H9 (cell line): ENCODE measurements around the gene MYL3. TPM values are rescaled to one million over a fixed set of nuclear protein-coding genes. Genes with fewer than 3 reads are reported as not detected.

ENCODE experiments used
- DNase-seq: peaks from one replicate; pipeline ENCODE4 v3.0.0-alpha.2; 2017
- H2AFZ ChIP-seq: one replicate; pipeline ENCODE4 v1.6.1; 2013; ENCODE audit warnings: mild to moderate bottlenecking, low read length, control low read depth, moderate library complexity
- H2AK5ac ChIP-seq: 2 replicates; pipeline ENCODE4 v1.6.1; 2013; ENCODE audit warnings: low read length, control low read depth, mixed read lengths; ENCODE audit not compliant: insufficient read length
- H2BK120ac ChIP-seq: one replicate; pipeline ENCODE4 v1.6.1; 2013; ENCODE audit warnings: low read depth, mild to moderate bottlenecking, low read length, control low read depth, inconsistent platforms; ENCODE audit not compliant: poor library complexity, severe bottlenecking
- H2BK12ac ChIP-seq: 2 replicates; pipeline ENCODE4 v1.6.1; 2013; ENCODE audit warnings: low read length, control low read depth, mixed read lengths, low read depth; ENCODE audit not compliant: insufficient read length
- H2BK15ac ChIP-seq: 2 replicates; pipeline ENCODE4 v1.6.1; 2013; ENCODE audit warnings: low read depth, low read length, control low read depth
- H2BK20ac ChIP-seq: one replicate; pipeline ENCODE4 v1.6.1; 2013; ENCODE audit warnings: low read depth, mild to moderate bottlenecking, low read length, control low read depth, inconsistent platforms; ENCODE audit not compliant: poor library complexity, severe bottlenecking
- H2BK5ac ChIP-seq: 2 replicates; pipeline ENCODE4 v1.6.1; 2013; ENCODE audit warnings: low read length, control low read depth, mixed read lengths; ENCODE audit not compliant: insufficient read length
- H3K14ac ChIP-seq: 2 replicates; pipeline ENCODE4 v1.6.1; 2013; ENCODE audit warnings: low read length, control low read depth; ENCODE audit not compliant: insufficient read depth
- H3K18ac ChIP-seq: 2 replicates; pipeline ENCODE4 v1.6.1; 2013; ENCODE audit warnings: low read depth, mild to moderate bottlenecking, mixed read lengths, low read length, control low read depth; ENCODE audit not compliant: insufficient read length
- H3K23ac ChIP-seq: 2 replicates; pipeline ENCODE4 v1.6.1; 2013; ENCODE audit warnings: low read length, control low read depth, mixed read lengths, low read depth; ENCODE audit not compliant: insufficient read length
- H3K23me2 ChIP-seq: 2 replicates; pipeline ENCODE4 v1.6.1; 2013; ENCODE audit warnings: low read depth, mild to moderate bottlenecking, mixed read lengths, low read length, control low read depth; ENCODE audit not compliant: insufficient read length, poor library complexity, severe bottlenecking
- H3K27ac ChIP-seq: 2 replicates; pipeline ENCODE4 v1.5.1; 2013; ENCODE audit warnings: low read length, control low read depth, mixed read lengths, low read depth; ENCODE audit not compliant: insufficient read length
- H3K27me3 ChIP-seq: 2 replicates; pipeline ENCODE4 v1.6.1; 2013; ENCODE audit warnings: low read length, control low read depth, inconsistent platforms; ENCODE audit not compliant: insufficient read depth
- H3K4ac ChIP-seq: 2 replicates; pipeline ENCODE4 v1.6.1; 2013; ENCODE audit warnings: low read depth, mild to moderate bottlenecking, control low read depth, inconsistent platforms, low read length, moderate library complexity
- H3K4me1 ChIP-seq: 2 replicates; pipeline ENCODE4 v1.6.1; 2013; ENCODE audit warnings: low read length, control low read depth, inconsistent platforms; ENCODE audit not compliant: insufficient read depth
- H3K4me2 ChIP-seq: 2 replicates; pipeline ENCODE4 v1.6.1; 2013; ENCODE audit warnings: low read length, control low read depth, mixed read lengths; ENCODE audit not compliant: insufficient read length, insufficient read depth
- H3K56ac ChIP-seq: 2 replicates; pipeline ENCODE4 v1.6.1; 2013; ENCODE audit warnings: low read depth, mild to moderate bottlenecking, mixed read lengths, low read length, control low read depth; ENCODE audit not compliant: insufficient read length
- H3K79me1 ChIP-seq: 2 replicates; pipeline ENCODE4 v1.6.1; 2013; ENCODE audit warnings: low read depth, mild to moderate bottlenecking, moderate library complexity, low read length, control low read depth, inconsistent platforms; ENCODE audit not compliant: insufficient read depth, poor library complexity, severe bottlenecking
- H3K79me2 ChIP-seq: 2 replicates; pipeline ENCODE4 v1.6.1; 2013; ENCODE audit warnings: low read length, control low read depth, inconsistent platforms; ENCODE audit not compliant: insufficient read depth
- H3K9ac ChIP-seq: 2 replicates; pipeline ENCODE4 v1.6.1; 2013; ENCODE audit warnings: low read length, control low read depth, mixed read lengths; ENCODE audit not compliant: insufficient read length; ENCODE audit errors: extremely low read depth
- H3K9me3 ChIP-seq: one replicate; pipeline ENCODE4 v1.6.1; 2013; ENCODE audit warnings: low read depth, low read length, inconsistent platforms; ENCODE audit not compliant: control insufficient read depth
- H3T11ph ChIP-seq: one replicate; pipeline ENCODE4 v1.6.1; 2013; ENCODE audit warnings: mild to moderate bottlenecking, low read length, control low read depth, inconsistent platforms
- H4K20me1 ChIP-seq: one replicate; pipeline ENCODE4 v1.6.1; 2013; ENCODE audit not compliant: control insufficient read depth, insufficient read length, insufficient read depth
- H4K5ac ChIP-seq: 2 replicates; pipeline ENCODE4 v1.6.1; 2013; ENCODE audit warnings: low read depth, mild to moderate bottlenecking, mixed read lengths, low read length, control low read depth; ENCODE audit not compliant: insufficient read length
- H4K8ac ChIP-seq: replicated peaks from 2 replicates; pipeline ENCODE4 v1.6.1; 2013; ENCODE audit warnings: low read length, control low read depth, mixed read lengths, low read depth; ENCODE audit not compliant: insufficient read length
- H4K91ac ChIP-seq: 2 replicates; pipeline ENCODE4 v1.6.1; 2013; ENCODE audit warnings: low read depth, mild to moderate bottlenecking, moderate library complexity, mixed read lengths, low read length, control low read depth; ENCODE audit not compliant: insufficient read length
- H3K27ac Mint-ChIP-seq, 3 experiments: 2 replicates in 2 of 3; 3 replicates in 1 of 3; pipeline ENCODE4 v1.8.0; 2020 to 2021; ENCODE audit warnings: mixed read lengths in 3 of 3, mild to moderate bottlenecking in 1 of 3, moderate library complexity in 1 of 3
- H3K27me3 Mint-ChIP-seq: 2 replicates; pipeline ENCODE4 v1.8.0; 2021; ENCODE audit warnings: low read depth, mild to moderate bottlenecking, moderate library complexity, mixed read lengths
- H3K36me3 Mint-ChIP-seq, 3 experiments: 2 replicates in 2 of 3; 3 replicates in 1 of 3; pipeline ENCODE4 v1.8.0; 2020 to 2021; ENCODE audit warnings: low read depth in 3 of 3, mixed read lengths in 3 of 3; ENCODE audit not compliant: insufficient read depth in 1 of 3
- H3K4me1 Mint-ChIP-seq, 2 experiments: 2 replicates each; pipeline ENCODE4 v1.8.0; 2020; ENCODE audit warnings: mixed read lengths in 2 of 2
- H3K4me3 Mint-ChIP-seq, 2 experiments: 2 replicates in 1 of 2; 3 replicates in 1 of 2; pipeline ENCODE4 v1.8.0; 2020 to 2021; ENCODE audit warnings: mild to moderate bottlenecking in 2 of 2, mixed read lengths in 2 of 2, moderate library complexity in 1 of 2
- H3K9me3 Mint-ChIP-seq, 2 experiments: 2 replicates in 1 of 2; 3 replicates in 1 of 2; pipeline ENCODE4 v1.8.0; 2020; ENCODE audit warnings: mild to moderate bottlenecking in 2 of 2, mixed read lengths in 2 of 2, moderate library complexity in 1 of 2
- WGBS: extraction: QIAGEN DNeasy Blood & Tissue Kit; methylation state at CpG from one replicate; pipeline ENCODE4 v1.1.7; 2013; ENCODE audit warnings: missing lambda C conversion rate, low lambda C conversion rate, mixed read lengths; ENCODE audit not compliant: insufficient read length; ENCODE audit errors: extremely low coverage; 5-methylcytosine and 5-hydroxymethylcytosine counted together
- total RNA-seq: library from RNA; stranded (reverse); gene quantifications from 2 replicates; pipeline ENCODE4 v1.2.1, GENCODE V29; 2021
- TF ChIP-seq, protein P1 (sequence below): fragments of 200-600 bp; sonication (generic); conservative IDR thresholded peaks from 3 replicates; pipeline ENCODE4 v1.8.0; 2021; ENCODE audit warnings: antibody characterized with exemption, mild to moderate bottlenecking

The MYL3 gene
- total RNA-seq, 1 experiment from 2014 or later: 0.24 TPM

DNA sequence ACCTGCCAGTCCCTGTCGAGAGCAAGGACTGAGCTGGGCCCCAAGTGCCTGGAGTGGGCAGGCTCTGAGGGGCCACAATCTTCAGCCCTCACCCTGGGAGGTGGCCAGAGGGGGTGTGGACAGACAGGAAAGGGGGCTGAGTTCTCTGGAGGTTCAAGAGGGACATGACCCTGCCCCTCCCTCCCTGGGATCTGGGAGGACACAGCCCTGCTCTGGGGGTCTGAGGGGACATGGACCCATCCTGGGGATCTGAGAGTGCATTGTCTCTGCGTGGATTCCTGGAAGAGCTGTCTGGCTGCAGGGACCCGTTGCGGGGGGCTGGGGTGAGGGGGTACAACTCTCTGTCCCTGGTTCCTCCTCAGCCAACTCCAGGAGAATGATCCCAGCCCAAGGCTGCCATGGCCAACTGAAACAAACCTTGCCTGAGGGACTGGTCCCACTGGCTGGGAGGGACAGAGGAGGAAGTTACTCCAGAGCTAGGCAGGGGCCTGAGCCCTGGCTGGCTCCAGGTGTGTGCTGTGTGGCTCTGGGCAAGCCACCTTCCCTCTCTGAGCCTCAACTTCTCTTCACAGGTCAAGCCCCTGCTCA, 43.3 kb upstream of the MYL3 start:
- Histone ChIP-seq H2BK15ac (no peak overlapping the region), H4K8ac (no peak overlapping the region), H3K23me2 (no peaks in the 10 kb centered on the region), H4K91ac (no peak overlapping the region), H3K9me3 (no peaks in the 10 kb centered on the region), H2BK5ac (no peak overlapping the region), H2BK12ac (no peak overlapping the region), H4K20me1 (no peaks in the 10 kb centered on the region), H2BK20ac (no peak overlapping the region), H3K27ac (no peak overlapping the region), H3K27me3 (no peaks in the 10 kb centered on the region; the same call in 1 of the 2 replicates), H3K18ac (no peak overlapping the region), H3K14ac (no peak overlapping the region), H3K4me1 (no peaks in the 10 kb centered on the region), H3K79me2 (no peaks in the 10 kb centered on the region), H2AK5ac (no peak overlapping the region), H2AFZ (no peak overlapping the region), H3T11ph (no peak overlapping the region), H3K4me2 (no peak overlapping the region), H2BK120ac (no peak overlapping the region), H3K9ac (no peak overlapping the region), H3K23ac (no peak overlapping the region), H3K79me1 (no peaks in the 10 kb centered on the region), H4K5ac (no peak overlapping the region), H3K56ac (no peak overlapping the region), H3K4ac (no peak overlapping the region)
- H3K9me3 Mint-ChIP-seq: no peaks in the 10 kb centered on the region
- peaks cover 3 to 5% of the 10 kb centered on the region in 2 experiments; a peak in 3 of 4 replicates for H3K4me1 Mint-ChIP-seq
- H3K36me3 Mint-ChIP-seq: no peaks in the 10 kb centered on the region
- H3K27me3 Mint-ChIP-seq: peaks cover 2% of the 10 kb centered on the region; the same call in 1 of the 2 replicates
- DNase-seq: no peak
- no peak overlapping the region for H3K27ac Mint-ChIP-seq
- H3K4me3 Mint-ChIP-seq: no peak overlapping the region
- TF ChIP-seq, protein P1, sequence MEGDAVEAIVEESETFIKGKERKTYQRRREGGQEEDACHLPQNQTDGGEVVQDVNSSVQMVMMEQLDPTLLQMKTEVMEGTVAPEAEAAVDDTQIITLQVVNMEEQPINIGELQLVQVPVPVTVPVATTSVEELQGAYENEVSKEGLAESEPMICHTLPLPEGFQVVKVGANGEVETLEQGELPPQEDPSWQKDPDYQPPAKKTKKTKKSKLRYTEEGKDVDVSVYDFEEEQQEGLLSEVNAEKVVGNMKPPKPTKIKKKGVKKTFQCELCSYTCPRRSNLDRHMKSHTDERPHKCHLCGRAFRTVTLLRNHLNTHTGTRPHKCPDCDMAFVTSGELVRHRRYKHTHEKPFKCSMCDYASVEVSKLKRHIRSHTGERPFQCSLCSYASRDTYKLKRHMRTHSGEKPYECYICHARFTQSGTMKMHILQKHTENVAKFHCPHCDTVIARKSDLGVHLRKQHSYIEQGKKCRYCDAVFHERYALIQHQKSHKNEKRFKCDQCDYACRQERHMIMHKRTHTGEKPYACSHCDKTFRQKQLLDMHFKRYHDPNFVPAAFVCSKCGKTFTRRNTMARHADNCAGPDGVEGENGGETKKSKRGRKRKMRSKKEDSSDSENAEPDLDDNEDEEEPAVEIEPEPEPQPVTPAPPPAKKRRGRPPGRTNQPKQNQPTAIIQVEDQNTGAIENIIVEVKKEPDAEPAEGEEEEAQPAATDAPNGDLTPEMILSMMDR: no peak
- no CpG with 5 or more reads among the region's 4 CpGs for WGBS
